H9 (cell line): ENCODE data around the gene GRAMD1C. TPM values are rescaled to one million over a fixed set of nuclear protein-coding genes. Genes with fewer than 3 reads are reported as not detected.

Experiments used
- DNase-seq: peaks from one replicate; pipeline ENCODE4 v3.0.0-alpha.2; 2017
- H2AFZ ChIP-seq: one replicate; pipeline ENCODE4 v1.6.1; 2013; ENCODE audit warnings: mild to moderate bottlenecking, low read length, control low read depth, moderate library complexity
- H2AK5ac ChIP-seq: 2 replicates; pipeline ENCODE4 v1.6.1; 2013; ENCODE audit warnings: low read length, control low read depth, mixed read lengths; ENCODE audit not compliant: insufficient read length
- H2BK120ac ChIP-seq: one replicate; pipeline ENCODE4 v1.6.1; 2013; ENCODE audit warnings: low read depth, mild to moderate bottlenecking, low read length, control low read depth, inconsistent platforms; ENCODE audit not compliant: poor library complexity, severe bottlenecking
- H2BK12ac ChIP-seq: 2 replicates; pipeline ENCODE4 v1.6.1; 2013; ENCODE audit warnings: low read length, control low read depth, mixed read lengths, low read depth; ENCODE audit not compliant: insufficient read length
- H2BK15ac ChIP-seq: 2 replicates; pipeline ENCODE4 v1.6.1; 2013; ENCODE audit warnings: low read depth, low read length, control low read depth
- H2BK20ac ChIP-seq: one replicate; pipeline ENCODE4 v1.6.1; 2013; ENCODE audit warnings: low read depth, mild to moderate bottlenecking, low read length, control low read depth, inconsistent platforms; ENCODE audit not compliant: poor library complexity, severe bottlenecking
- H2BK5ac ChIP-seq: 2 replicates; pipeline ENCODE4 v1.6.1; 2013; ENCODE audit warnings: low read length, control low read depth, mixed read lengths; ENCODE audit not compliant: insufficient read length
- H3K14ac ChIP-seq: 2 replicates; pipeline ENCODE4 v1.6.1; 2013; ENCODE audit warnings: low read length, control low read depth; ENCODE audit not compliant: insufficient read depth
- H3K18ac ChIP-seq: 2 replicates; pipeline ENCODE4 v1.6.1; 2013; ENCODE audit warnings: low read depth, mild to moderate bottlenecking, mixed read lengths, low read length, control low read depth; ENCODE audit not compliant: insufficient read length
- H3K23ac ChIP-seq: 2 replicates; pipeline ENCODE4 v1.6.1; 2013; ENCODE audit warnings: low read length, control low read depth, mixed read lengths, low read depth; ENCODE audit not compliant: insufficient read length
- H3K23me2 ChIP-seq: 2 replicates; pipeline ENCODE4 v1.6.1; 2013; ENCODE audit warnings: low read depth, mild to moderate bottlenecking, mixed read lengths, low read length, control low read depth; ENCODE audit not compliant: insufficient read length, poor library complexity, severe bottlenecking
- H3K27ac ChIP-seq: 2 replicates; pipeline ENCODE4 v1.5.1; 2013; ENCODE audit warnings: low read length, control low read depth, mixed read lengths, low read depth; ENCODE audit not compliant: insufficient read length
- H3K27me3 ChIP-seq: 2 replicates; pipeline ENCODE4 v1.6.1; 2013; ENCODE audit warnings: low read length, control low read depth, inconsistent platforms; ENCODE audit not compliant: insufficient read depth
- H3K4ac ChIP-seq: 2 replicates; pipeline ENCODE4 v1.6.1; 2013; ENCODE audit warnings: low read depth, mild to moderate bottlenecking, control low read depth, inconsistent platforms, low read length, moderate library complexity
- H3K4me1 ChIP-seq: 2 replicates; pipeline ENCODE4 v1.6.1; 2013; ENCODE audit warnings: low read length, control low read depth, inconsistent platforms; ENCODE audit not compliant: insufficient read depth
- H3K4me2 ChIP-seq: 2 replicates; pipeline ENCODE4 v1.6.1; 2013; ENCODE audit warnings: low read length, control low read depth, mixed read lengths; ENCODE audit not compliant: insufficient read length, insufficient read depth
- H3K56ac ChIP-seq: 2 replicates; pipeline ENCODE4 v1.6.1; 2013; ENCODE audit warnings: low read depth, mild to moderate bottlenecking, mixed read lengths, low read length, control low read depth; ENCODE audit not compliant: insufficient read length
- H3K79me1 ChIP-seq: 2 replicates; pipeline ENCODE4 v1.6.1; 2013; ENCODE audit warnings: low read depth, mild to moderate bottlenecking, moderate library complexity, low read length, control low read depth, inconsistent platforms; ENCODE audit not compliant: insufficient read depth, poor library complexity, severe bottlenecking
- H3K79me2 ChIP-seq: 2 replicates; pipeline ENCODE4 v1.6.1; 2013; ENCODE audit warnings: low read length, control low read depth, inconsistent platforms; ENCODE audit not compliant: insufficient read depth
- H3K9ac ChIP-seq: 2 replicates; pipeline ENCODE4 v1.6.1; 2013; ENCODE audit warnings: low read length, control low read depth, mixed read lengths; ENCODE audit not compliant: insufficient read length; ENCODE audit errors: extremely low read depth
- H3K9me3 ChIP-seq: one replicate; pipeline ENCODE4 v1.6.1; 2013; ENCODE audit warnings: low read depth, low read length, inconsistent platforms; ENCODE audit not compliant: control insufficient read depth
- H3T11ph ChIP-seq: one replicate; pipeline ENCODE4 v1.6.1; 2013; ENCODE audit warnings: mild to moderate bottlenecking, low read length, control low read depth, inconsistent platforms
- H4K20me1 ChIP-seq: one replicate; pipeline ENCODE4 v1.6.1; 2013; ENCODE audit not compliant: control insufficient read depth, insufficient read length, insufficient read depth
- H4K5ac ChIP-seq: 2 replicates; pipeline ENCODE4 v1.6.1; 2013; ENCODE audit warnings: low read depth, mild to moderate bottlenecking, mixed read lengths, low read length, control low read depth; ENCODE audit not compliant: insufficient read length
- H4K8ac ChIP-seq: replicated peaks from 2 replicates; pipeline ENCODE4 v1.6.1; 2013; ENCODE audit warnings: low read length, control low read depth, mixed read lengths, low read depth; ENCODE audit not compliant: insufficient read length
- H4K91ac ChIP-seq: 2 replicates; pipeline ENCODE4 v1.6.1; 2013; ENCODE audit warnings: low read depth, mild to moderate bottlenecking, moderate library complexity, mixed read lengths, low read length, control low read depth; ENCODE audit not compliant: insufficient read length
- H3K27ac Mint-ChIP-seq, 3 experiments: 2 replicates in 2 of 3; 3 replicates in 1 of 3; pipeline ENCODE4 v1.8.0; 2020 to 2021; ENCODE audit warnings: mixed read lengths in 3 of 3, mild to moderate bottlenecking in 1 of 3, moderate library complexity in 1 of 3
- H3K27me3 Mint-ChIP-seq: 2 replicates; pipeline ENCODE4 v1.8.0; 2021; ENCODE audit warnings: low read depth, mild to moderate bottlenecking, moderate library complexity, mixed read lengths
- H3K36me3 Mint-ChIP-seq, 3 experiments: 2 replicates in 2 of 3; 3 replicates in 1 of 3; pipeline ENCODE4 v1.8.0; 2020 to 2021; ENCODE audit warnings: low read depth in 3 of 3, mixed read lengths in 3 of 3; ENCODE audit not compliant: insufficient read depth in 1 of 3
- H3K4me1 Mint-ChIP-seq, 2 experiments: 2 replicates each; pipeline ENCODE4 v1.8.0; 2020; ENCODE audit warnings: mixed read lengths in 2 of 2
- H3K4me3 Mint-ChIP-seq, 2 experiments: 2 replicates in 1 of 2; 3 replicates in 1 of 2; pipeline ENCODE4 v1.8.0; 2020 to 2021; ENCODE audit warnings: mild to moderate bottlenecking in 2 of 2, mixed read lengths in 2 of 2, moderate library complexity in 1 of 2
- H3K9me3 Mint-ChIP-seq, 2 experiments: 2 replicates in 1 of 2; 3 replicates in 1 of 2; pipeline ENCODE4 v1.8.0; 2020; ENCODE audit warnings: mild to moderate bottlenecking in 2 of 2, mixed read lengths in 2 of 2, moderate library complexity in 1 of 2
- WGBS: extraction: QIAGEN DNeasy Blood & Tissue Kit; methylation state at CpG from one replicate; pipeline ENCODE4 v1.1.7; 2013; ENCODE audit warnings: missing lambda C conversion rate, low lambda C conversion rate, mixed read lengths; ENCODE audit not compliant: insufficient read length; ENCODE audit errors: extremely low coverage; 5-methylcytosine and 5-hydroxymethylcytosine counted together
- total RNA-seq: library from RNA; stranded (reverse); gene quantifications from 2 replicates; pipeline ENCODE4 v1.2.1, GENCODE V29; 2021
- TF ChIP-seq, protein P1 (sequence below): fragments of 200-600 bp; sonication (generic); conservative IDR thresholded peaks from 3 replicates; pipeline ENCODE4 v1.8.0; 2021; ENCODE audit warnings: antibody characterized with exemption, mild to moderate bottlenecking

Gene GRAMD1C
- total RNA-seq, 1 experiment from 2014 or later, result 1.8 TPM

DNA sequence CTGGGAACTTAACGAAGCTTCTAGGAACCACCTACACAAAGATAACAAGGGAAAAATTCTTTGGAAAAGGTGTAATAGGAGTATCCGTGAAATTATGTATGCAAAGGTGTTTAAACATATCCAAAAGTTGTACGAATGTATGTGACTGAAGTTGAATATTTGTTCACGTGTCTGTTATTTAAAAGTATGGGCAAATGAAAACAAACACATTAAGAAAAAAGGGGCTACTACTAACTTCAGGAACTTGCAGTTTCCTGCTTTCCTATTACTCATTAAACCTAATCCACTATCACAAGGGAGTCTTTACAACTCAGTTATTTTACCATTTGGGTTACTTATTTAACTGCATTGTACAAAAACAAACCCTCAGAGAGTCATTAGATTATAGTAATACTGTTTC lies 33.9 kb upstream of the GRAMD1C start:
- no peak overlapping the region for H4K8ac ChIP-seq
- H3K23me2 ChIP-seq, result no peaks in the 10 kb centered on the region
- H3K27me3 ChIP-seq, result no peaks in the 10 kb centered on the region
- no CpG with 5 or more reads among the region's 4 CpGs for WGBS
- no peak overlapping the region for H3K4me2 ChIP-seq
- no peak overlapping the region for H4K5ac ChIP-seq
- H4K20me1 ChIP-seq, result no peaks in the 10 kb centered on the region
- H3K79me1 ChIP-seq, result no peaks in the 10 kb centered on the region
- H3K9me3 ChIP-seq, result no peaks in the 10 kb centered on the region
- no peak overlapping the region for H3T11ph ChIP-seq
- H3K14ac ChIP-seq, result no peak overlapping the region
- no peak overlapping the region for H3K56ac ChIP-seq
- no peaks in the 10 kb centered on the region for H3K4me1 ChIP-seq
- H3K36me3 Mint-ChIP-seq, result peaks cover 2 to 61% (median 34%) of the 10 kb centered on the region in 3 experiments; a peak in 6 of 7 replicates
- no peaks in the 10 kb centered on the region for H3K4me1 Mint-ChIP-seq
- H2AFZ ChIP-seq, result no peak overlapping the region
- H3K27me3 Mint-ChIP-seq, result no peaks in the 10 kb centered on the region
- H3K27ac ChIP-seq, result no peak overlapping the region
- no peak overlapping the region for H3K23ac ChIP-seq
- H3K4me3 Mint-ChIP-seq, result no peak overlapping the region
- no peak overlapping the region for H3K4ac ChIP-seq
- no peak overlapping the region for H2BK120ac ChIP-seq
- no peaks in the 10 kb centered on the region for H3K79me2 ChIP-seq
- H3K9me3 Mint-ChIP-seq, result no peaks in the 10 kb centered on the region
- no peak overlapping the region for H2AK5ac ChIP-seq
- no peak overlapping the region for H2BK15ac ChIP-seq
- no peak overlapping the region for H2BK12ac ChIP-seq
- H3K9ac ChIP-seq, result no peak overlapping the region
- no peak for DNase-seq
- H3K18ac ChIP-seq, result no peak overlapping the region
- TF ChIP-seq, protein P1, sequence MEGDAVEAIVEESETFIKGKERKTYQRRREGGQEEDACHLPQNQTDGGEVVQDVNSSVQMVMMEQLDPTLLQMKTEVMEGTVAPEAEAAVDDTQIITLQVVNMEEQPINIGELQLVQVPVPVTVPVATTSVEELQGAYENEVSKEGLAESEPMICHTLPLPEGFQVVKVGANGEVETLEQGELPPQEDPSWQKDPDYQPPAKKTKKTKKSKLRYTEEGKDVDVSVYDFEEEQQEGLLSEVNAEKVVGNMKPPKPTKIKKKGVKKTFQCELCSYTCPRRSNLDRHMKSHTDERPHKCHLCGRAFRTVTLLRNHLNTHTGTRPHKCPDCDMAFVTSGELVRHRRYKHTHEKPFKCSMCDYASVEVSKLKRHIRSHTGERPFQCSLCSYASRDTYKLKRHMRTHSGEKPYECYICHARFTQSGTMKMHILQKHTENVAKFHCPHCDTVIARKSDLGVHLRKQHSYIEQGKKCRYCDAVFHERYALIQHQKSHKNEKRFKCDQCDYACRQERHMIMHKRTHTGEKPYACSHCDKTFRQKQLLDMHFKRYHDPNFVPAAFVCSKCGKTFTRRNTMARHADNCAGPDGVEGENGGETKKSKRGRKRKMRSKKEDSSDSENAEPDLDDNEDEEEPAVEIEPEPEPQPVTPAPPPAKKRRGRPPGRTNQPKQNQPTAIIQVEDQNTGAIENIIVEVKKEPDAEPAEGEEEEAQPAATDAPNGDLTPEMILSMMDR, result no peak
- no peak overlapping the region for H4K91ac ChIP-seq
- no peak overlapping the region for H2BK5ac ChIP-seq
- no peak overlapping the region for H2BK20ac ChIP-seq
- H3K27ac Mint-ChIP-seq, result no peak overlapping the region
